Neuronal stem cell (in vitro differentiated cells): ENCODE results near the gene ADAMTS18.

Experiments
- DNase-seq: peaks from one replicate; pipeline ENCODE4 v3.0.0-alpha.2; 2013; ENCODE audit warnings: low spot score
- H2AFZ ChIP-seq: one replicate; pipeline ENCODE4 v1.6.1; 2013; ENCODE audit warnings: mild to moderate bottlenecking, low read length, inconsistent platforms
- H2AK5ac ChIP-seq: 2 replicates; pipeline ENCODE4 v1.6.1; 2013; ENCODE audit warnings: low read depth, mild to moderate bottlenecking, inconsistent platforms, low read length, moderate library complexity, mixed read lengths
- H2BK120ac ChIP-seq: 2 replicates; pipeline ENCODE4 v1.6.1; 2013; ENCODE audit warnings: low read depth, mild to moderate bottlenecking, inconsistent platforms, low read length, moderate library complexity, mixed read lengths
- H2BK12ac ChIP-seq: one replicate; pipeline ENCODE4 v1.6.1; 2013; ENCODE audit warnings: low read length, inconsistent platforms
- H2BK15ac ChIP-seq: 2 replicates; pipeline ENCODE4 v1.6.1; 2013; ENCODE audit warnings: mild to moderate bottlenecking, low read length, inconsistent platforms, mixed read lengths
- H2BK5ac ChIP-seq: one replicate; pipeline ENCODE4 v1.6.1; 2013; ENCODE audit warnings: inconsistent platforms, mild to moderate bottlenecking, low read length, moderate library complexity
- H3K14ac ChIP-seq: one replicate; pipeline ENCODE4 v1.6.1; 2013; ENCODE audit warnings: low read length, inconsistent platforms
- H3K18ac ChIP-seq: 2 replicates; pipeline ENCODE4 v1.6.1; 2013; ENCODE audit warnings: low read length, inconsistent platforms
- H3K23ac ChIP-seq: 2 replicates; pipeline ENCODE4 v1.6.1; 2013; ENCODE audit warnings: low read depth, mild to moderate bottlenecking, mixed read lengths, low read length, inconsistent platforms; ENCODE audit not compliant: poor library complexity
- H3K27ac ChIP-seq: replicated peaks from 3 replicates; pipeline ENCODE4 v1.5.1; 2013; ENCODE audit warnings: low read length, inconsistent platforms
- H3K27me3 ChIP-seq, 3 experiments: 2 replicates each; pipeline ENCODE4 v1.6.1; 2013; ENCODE audit warnings: low read length in 3 of 3, mild to moderate bottlenecking in 2 of 3, inconsistent platforms in 1 of 3, low read depth in 1 of 3, mixed read lengths in 1 of 3, moderate library complexity in 1 of 3; ENCODE audit not compliant: control insufficient read depth in 3 of 3, insufficient read depth in 3 of 3
- H3K36me3 ChIP-seq, 2 donors: replicated peaks in 1 of 2; 2 replicates each; pipeline ENCODE4 v1.6.1; 2013; ENCODE audit warnings: low read length in 2 of 2; ENCODE audit not compliant: control insufficient read depth in 2 of 2, insufficient read depth in 2 of 2
- H3K4ac ChIP-seq: 2 replicates; pipeline ENCODE4 v1.6.1; 2013; ENCODE audit warnings: inconsistent platforms, mild to moderate bottlenecking, low read length, moderate library complexity
- H3K4me1 ChIP-seq, 2 donors: 1 replicate in 1 of 2; 2 replicates in 1 of 2; pipeline ENCODE4 v1.6.1; 2013; ENCODE audit warnings: low read length in 2 of 2, low read depth in 1 of 2; ENCODE audit not compliant: control insufficient read depth in 2 of 2, insufficient read depth in 1 of 2
- H3K4me2 ChIP-seq: one replicate; pipeline ENCODE4 v1.6.1; 2013; ENCODE audit warnings: mild to moderate bottlenecking, low read length, inconsistent platforms; ENCODE audit not compliant: insufficient read depth, poor library complexity, severe bottlenecking
- H3K4me3 ChIP-seq, 2 donors: 2 replicates each; pipeline ENCODE4 v1.5.1; 2013; ENCODE audit warnings: low read length in 2 of 2, mild to moderate bottlenecking in 2 of 2, inconsistent platforms in 1 of 2, moderate library complexity in 1 of 2
- H3K79me1 ChIP-seq: one replicate; pipeline ENCODE4 v1.6.1; 2013; ENCODE audit warnings: low read depth, mild to moderate bottlenecking, inconsistent platforms, low read length, moderate library complexity
- H3K9ac ChIP-seq: one replicate; pipeline ENCODE4 v1.6.1; 2013; ENCODE audit warnings: mild to moderate bottlenecking, low read depth, low read length, inconsistent platforms; ENCODE audit not compliant: poor library complexity
- H3K9me3 ChIP-seq, 2 donors: replicated peaks in 1 of 2; 2 replicates each; pipeline versions ENCODE3 to v1.6.1; 2013; ENCODE audit warnings: low read length in 2 of 2, mild to moderate bottlenecking in 2 of 2, inconsistent platforms in 1 of 2, low read depth in 1 of 2, mixed read lengths in 1 of 2, moderate library complexity in 1 of 2; ENCODE audit not compliant: control insufficient read depth in 2 of 2, insufficient read depth in 1 of 2
- H4K8ac ChIP-seq: one replicate; pipeline ENCODE4 v1.6.1; 2013; ENCODE audit warnings: low read depth, mild to moderate bottlenecking, inconsistent platforms, low read length, moderate library complexity
- H4K91ac ChIP-seq: one replicate; pipeline ENCODE4 v1.6.1; 2013; ENCODE audit warnings: low read length, low read depth, mild to moderate bottlenecking, inconsistent platforms; ENCODE audit not compliant: poor library complexity
- WGBS, 2 donors: extraction: QIAGEN DNeasy Blood & Tissue Kit; methylation state at CpG; one replicate each; pipeline ENCODE4 v1.1.7; 2013; ENCODE audit warnings: missing lambda C conversion rate in 2 of 2, mixed read lengths in 1 of 2; ENCODE audit not compliant: insufficient read length in 2 of 2, insufficient replicate concordance in 1 of 2; ENCODE audit errors: extremely low coverage in 2 of 2; 5-methylcytosine and 5-hydroxymethylcytosine counted together

Gene ADAMTS18

GRCh38 chr16:77238593-77238992, 196.2 kb downstream of the ADAMTS18 start:
- Histone ChIP-seq H4K91ac (no peak overlapping the region), H3K27ac (no peak overlapping the region), H3K4me1 (peaks cover 0 to 7% of the 10 kb centered on the region in 2 donors), H3K27me3 (peaks cover 0 to 26% (median 0%) of the 10 kb centered on the region in 3 experiments), H3K4ac (no peak overlapping the region), H3K36me3 (no peaks in the 10 kb centered on the region), H2BK120ac (no peak overlapping the region), H3K9me3 (peaks cover 0 to 3% of the 10 kb centered on the region in 2 donors), H3K79me1 (no peaks in the 10 kb centered on the region), H2AFZ (no peak overlapping the region), H3K9ac (no peak overlapping the region), H3K23ac (no peak overlapping the region), H2BK15ac (no peak overlapping the region), H3K18ac (no peak overlapping the region), H2BK5ac (no peak overlapping the region), H4K8ac (no peak overlapping the region), H2BK12ac (no peak overlapping the region), H2AK5ac (no peak overlapping the region), H3K4me2 (no peak overlapping the region), H3K4me3 (no peak overlapping the region), H3K14ac (no peak overlapping the region)
- DNase-seq = no peak
- no CpG with 5 or more reads among the region's 5 CpGs for WGBS, 2 donors

GRCh38 chr16:77236063-77236511, 198.7 kb downstream of the ADAMTS18 start:
- peaks cover 0 to 26% (median 0%) of the 10 kb centered on the region in 3 experiments for H3K27me3 ChIP-seq
- no peak overlapping the region for H3K23ac ChIP-seq
- H3K27ac ChIP-seq = no peak overlapping the region
- peak; percentile 88 for DNase-seq
- H3K14ac ChIP-seq = no peak overlapping the region
- H3K36me3 ChIP-seq = no peaks in the 10 kb centered on the region
- H3K4me1 ChIP-seq = peaks cover 0 to 7% of the 10 kb centered on the region in 2 donors
- H3K79me1 ChIP-seq = no peaks in the 10 kb centered on the region
- H3K18ac ChIP-seq = no peak overlapping the region
- no peak overlapping the region for H3K9ac ChIP-seq
- no peak overlapping the region for H4K8ac ChIP-seq
- H2AFZ ChIP-seq = peak overlapping the region; percentile 66
- no peak overlapping the region for H2BK12ac ChIP-seq
- no peak overlapping the region for H2BK120ac ChIP-seq
- no peak overlapping the region for H3K4me3 ChIP-seq
- no CpG with 5 or more reads among the region's 21 CpGs for WGBS, 2 donors
- H4K91ac ChIP-seq = no peak overlapping the region
- H2BK15ac ChIP-seq = no peak overlapping the region
- no peak overlapping the region for H2BK5ac ChIP-seq
- no peak overlapping the region for H3K4ac ChIP-seq
- H2AK5ac ChIP-seq = no peak overlapping the region
- H3K4me2 ChIP-seq = peak overlapping the region; percentile 43
- H3K9me3 ChIP-seq = peaks cover 0 to 3% of the 10 kb centered on the region in 2 donors

- Histone ChIP-seq H2BK15ac (no peak overlapping the region), H3K36me3 (no peaks in the 10 kb centered on the region), H2AFZ (no peak overlapping the region), H2AK5ac (no peak overlapping the region), H3K9ac (no peak overlapping the region), H3K27ac (no peak overlapping the region), H2BK120ac (no peak overlapping the region), H3K4me3 (no peak overlapping the region), H3K4ac (no peak overlapping the region), H2BK5ac (no peak overlapping the region), H4K8ac (no peak overlapping the region), H3K79me1 (no peaks in the 10 kb centered on the region), H3K23ac (no peak overlapping the region), H3K4me1 (peaks cover 0 to 7% of the 10 kb centered on the region in 2 donors), H3K14ac (no peak overlapping the region), H3K27me3 (peaks cover 0 to 26% (median 0%) of the 10 kb centered on the region in 3 experiments), H4K91ac (no peak overlapping the region), H2BK12ac (no peak overlapping the region), H3K9me3 (no peaks in the 10 kb centered on the region), H3K18ac (no peak overlapping the region), H3K4me2 (no peak overlapping the region)
- WGBS, 2 donors = no CpG with 5 or more reads among the region's 11 CpGs
- no peak for DNase-seq
Measured at GRCh38 chr16:77234611-77235010, 200.2 kb downstream of the ADAMTS18 start.

- no peaks in the 10 kb centered on the region for H3K79me1 ChIP-seq
- peaks cover 0 to 7% of the 10 kb centered on the region in 2 donors for H3K4me1 ChIP-seq
- no peak overlapping the region for H2BK120ac ChIP-seq
- H2BK12ac ChIP-seq = no peak overlapping the region
- no CpG with 5 or more reads among the region's 9 CpGs for WGBS, 2 donors
- H3K14ac ChIP-seq = no peak overlapping the region
- no peak overlapping the region for H3K4ac ChIP-seq
- no peak overlapping the region for H2AFZ ChIP-seq
- H2AK5ac ChIP-seq = no peak overlapping the region
- H4K91ac ChIP-seq = no peak overlapping the region
- no peaks in the 10 kb centered on the region for H3K36me3 ChIP-seq
- H2BK15ac ChIP-seq = no peak overlapping the region
- H3K4me2 ChIP-seq = no peak overlapping the region
- no peak overlapping the region for H3K23ac ChIP-seq
- H3K27ac ChIP-seq = no peak overlapping the region
- H3K9ac ChIP-seq = no peak overlapping the region
- DNase-seq = no peak
- no peak overlapping the region for H3K18ac ChIP-seq
- H3K4me3 ChIP-seq = no peak overlapping the region
- H3K9me3 ChIP-seq = no peaks in the 10 kb centered on the region
- H4K8ac ChIP-seq = no peak overlapping the region
- H2BK5ac ChIP-seq = no peak overlapping the region
- peaks cover 0 to 21% (median 0%) of the 10 kb centered on the region in 3 experiments for H3K27me3 ChIP-seq
Measured at GRCh38 chr16:77233799-77234519, 200.9 kb downstream of the ADAMTS18 start.
